Fibroblast of skin of right biceps (primary cell): ENCODE results near the gene PRDM13.
"Not testable (repeated sequence)": the region's sequence is repeated elsewhere in the genome, so short reads cannot be mapped to it uniquely, and the experiment has no call there.

Experiments used
- DNase-seq: peaks from one replicate; pipeline ENCODE4 v3.0.0-alpha.2; 2013

The PRDM13 gene

DNA sequence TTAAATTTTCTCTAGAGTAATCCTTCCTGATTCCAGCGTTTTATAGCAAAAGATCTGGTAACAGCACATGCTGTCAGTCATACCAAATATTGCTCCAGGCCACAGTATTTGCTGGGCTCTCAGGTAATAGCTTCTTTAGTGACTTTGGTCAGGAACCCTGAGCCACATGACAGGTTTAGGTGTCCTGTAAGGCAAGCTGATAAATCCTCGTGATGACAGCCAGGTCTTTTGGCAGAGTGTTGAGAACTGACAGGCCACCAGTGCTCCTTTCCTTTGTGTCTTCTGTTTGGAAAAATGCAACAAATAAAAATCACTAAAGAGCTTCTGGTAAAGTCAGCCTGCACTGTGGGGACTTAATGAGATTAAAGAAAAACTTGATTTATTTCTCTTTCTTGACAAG, 34.6 kb downstream of the PRDM13 start:
- DNase-seq: no peak

GRCh38 chr6:99645986-99646385, 39.4 kb downstream of the PRDM13 start:
- DNase-seq: no peak

DNA sequence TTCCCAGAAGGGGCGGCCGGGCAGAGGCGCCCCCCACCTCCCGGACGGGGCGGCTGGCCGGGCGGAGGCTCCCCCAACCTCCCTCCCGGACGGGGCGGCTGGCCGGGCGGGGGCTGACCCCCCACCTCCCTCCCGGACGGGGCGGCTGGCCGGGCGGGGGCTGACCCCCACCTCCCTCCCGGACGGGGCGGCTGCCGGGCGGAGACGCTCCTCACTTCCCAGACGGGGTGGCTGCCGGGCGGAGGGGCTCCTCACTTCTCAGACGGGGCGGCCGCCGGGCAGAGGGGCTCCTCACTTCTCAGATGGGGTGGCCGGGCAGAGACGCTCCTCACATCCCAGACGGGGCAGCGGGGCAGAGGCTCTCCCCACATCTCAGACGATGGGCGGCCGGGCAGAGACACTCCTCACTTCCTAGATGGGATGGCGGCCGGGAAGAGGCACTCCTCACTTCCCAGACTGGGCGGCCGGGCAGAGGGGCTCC, 43.5 kb downstream of the PRDM13 start:
- DNase-seq: not testable (repeated sequence)

GRCh38 chr6:99660206-99660605, 53.6 kb downstream of the PRDM13 start:
- no peak for DNase-seq

DNA sequence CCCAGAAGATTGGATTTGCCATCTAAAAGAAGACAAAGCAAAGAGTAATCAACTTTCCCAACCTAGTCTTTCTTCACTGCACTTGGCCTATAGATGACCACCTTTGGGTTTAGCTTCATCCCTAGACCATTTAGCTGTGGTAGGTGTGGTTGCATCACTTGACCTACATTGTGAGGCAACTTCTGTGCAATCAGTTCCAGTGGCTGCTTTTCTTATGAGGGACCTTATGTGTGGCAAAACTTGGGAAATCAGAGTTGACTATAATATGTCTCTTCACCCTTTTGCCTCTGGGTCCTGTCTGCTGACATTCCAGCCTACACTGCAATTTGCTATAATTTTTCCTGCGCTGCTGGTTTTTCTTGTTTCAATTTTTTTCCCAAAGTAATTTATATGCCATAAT, 55.2 kb downstream of the PRDM13 start:
- DNase-seq: no peak

DNA sequence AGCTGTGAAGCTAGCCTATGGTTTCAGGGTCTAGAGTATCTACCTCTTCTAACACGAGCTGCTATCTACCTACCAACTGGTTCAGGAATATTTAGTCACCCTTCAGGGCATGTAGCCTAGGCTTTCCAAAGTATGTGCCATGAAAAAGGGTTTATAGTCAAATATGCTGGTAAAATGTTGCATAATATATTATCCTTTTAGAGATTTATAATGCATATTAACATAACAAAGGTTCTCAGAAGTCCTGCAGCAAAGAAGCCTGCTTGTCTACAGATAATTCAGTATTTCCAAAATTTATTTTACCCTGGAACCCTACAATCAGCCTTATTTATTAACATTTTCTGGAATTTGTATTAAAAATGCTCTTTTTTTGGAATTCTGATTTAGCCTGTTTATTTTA, 56.0 kb downstream of the PRDM13 start:
- no peak for DNase-seq
